ENCODE measurements around the gene SLC4A2.

DNA sequence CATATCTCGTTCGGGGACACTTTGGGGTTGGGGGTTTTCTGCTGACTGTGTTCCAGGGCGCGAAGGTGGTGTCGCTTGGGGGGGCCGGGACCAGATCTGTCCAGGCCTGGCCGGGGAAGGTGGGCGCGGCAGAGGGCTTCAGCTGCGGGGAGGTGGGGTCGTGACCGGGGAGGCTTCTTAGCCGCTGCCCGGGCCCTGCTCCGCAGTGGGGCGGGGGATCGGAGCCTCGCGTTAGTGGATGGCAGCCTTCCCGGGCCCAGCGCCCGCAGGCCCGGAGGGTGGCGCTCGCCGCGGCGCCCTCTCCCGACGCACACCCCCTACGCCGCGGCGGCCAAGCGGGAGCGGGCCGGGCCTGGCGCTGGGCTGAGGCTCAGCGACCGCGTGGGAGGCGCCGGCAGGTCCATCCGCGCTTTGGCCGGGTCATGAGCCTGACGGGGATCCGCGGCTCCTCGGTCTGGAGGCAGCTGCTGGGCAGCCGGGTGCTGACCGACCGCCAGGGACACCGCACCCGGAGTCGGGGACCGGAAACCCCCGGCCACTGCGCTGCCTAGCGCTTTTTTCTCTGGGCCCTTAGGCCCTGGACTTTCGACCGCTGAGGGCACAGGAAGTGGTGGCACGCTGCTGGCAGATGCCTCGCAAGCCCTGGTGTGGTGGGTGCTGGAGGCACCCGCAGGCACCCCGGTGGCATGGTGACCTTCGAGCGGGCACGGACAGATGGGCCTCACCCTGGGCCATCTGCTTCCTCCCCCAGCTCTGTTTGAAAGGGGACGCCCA is 28.0 kb downstream of the SLC4A2 start:
- TF ChIP-seq, protein P1, sequence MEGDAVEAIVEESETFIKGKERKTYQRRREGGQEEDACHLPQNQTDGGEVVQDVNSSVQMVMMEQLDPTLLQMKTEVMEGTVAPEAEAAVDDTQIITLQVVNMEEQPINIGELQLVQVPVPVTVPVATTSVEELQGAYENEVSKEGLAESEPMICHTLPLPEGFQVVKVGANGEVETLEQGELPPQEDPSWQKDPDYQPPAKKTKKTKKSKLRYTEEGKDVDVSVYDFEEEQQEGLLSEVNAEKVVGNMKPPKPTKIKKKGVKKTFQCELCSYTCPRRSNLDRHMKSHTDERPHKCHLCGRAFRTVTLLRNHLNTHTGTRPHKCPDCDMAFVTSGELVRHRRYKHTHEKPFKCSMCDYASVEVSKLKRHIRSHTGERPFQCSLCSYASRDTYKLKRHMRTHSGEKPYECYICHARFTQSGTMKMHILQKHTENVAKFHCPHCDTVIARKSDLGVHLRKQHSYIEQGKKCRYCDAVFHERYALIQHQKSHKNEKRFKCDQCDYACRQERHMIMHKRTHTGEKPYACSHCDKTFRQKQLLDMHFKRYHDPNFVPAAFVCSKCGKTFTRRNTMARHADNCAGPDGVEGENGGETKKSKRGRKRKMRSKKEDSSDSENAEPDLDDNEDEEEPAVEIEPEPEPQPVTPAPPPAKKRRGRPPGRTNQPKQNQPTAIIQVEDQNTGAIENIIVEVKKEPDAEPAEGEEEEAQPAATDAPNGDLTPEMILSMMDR (IDR thresholded peaks at IDR 0.05; ENCODE audit: low read depth, low read length, missing input control), result peak; percentile 16
- TF ChIP-seq JUND (IDR thresholded peaks at IDR 0.05) (no peak), HNF4A (conservative IDR thresholded peaks at IDR 0.05) (peak; percentile 89 to 90), SP1 (IDR thresholded peaks at IDR 0.05) (peak; percentile 77), ZBTB33 (IDR thresholded peaks at IDR 0.05) (no peak), FOXA1 (IDR thresholded peaks at IDR 0.05) (no peak), YY1 (IDR thresholded peaks at IDR 0.05) (peak; percentile 53), TAF1 (conservative IDR thresholded peaks at IDR 0.05) (no peak)
- TF ChIP-seq, protein P2, sequence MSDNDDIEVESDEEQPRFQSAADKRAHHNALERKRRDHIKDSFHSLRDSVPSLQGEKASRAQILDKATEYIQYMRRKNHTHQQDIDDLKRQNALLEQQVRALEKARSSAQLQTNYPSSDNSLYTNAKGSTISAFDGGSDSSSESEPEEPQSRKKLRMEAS (IDR thresholded peaks at IDR 0.05), result no peak
